Type B pancreatic cell (in vitro differentiated cells): ENCODE results near the gene HRH3. TPM values are rescaled to one million over a fixed set of nuclear protein-coding genes. Genes with fewer than 3 reads are reported as not detected.

Source experiments
- DNase-seq: peaks from one replicate; pipeline ENCODE4 v3.0.0; 2021; ENCODE audit warnings: mixed read lengths; ENCODE audit not compliant: unreplicated experiment; ENCODE audit errors: extremely low spot score
- H3K27ac Mint-ChIP-seq: 2 replicates; pipeline ENCODE4 v1.8.0; 2021; ENCODE audit warnings: mild to moderate bottlenecking, mixed read lengths
- H3K27me3 Mint-ChIP-seq: 2 replicates; pipeline ENCODE4 v1.8.0; 2021; ENCODE audit warnings: mixed read lengths
- H3K36me3 Mint-ChIP-seq: 2 replicates; pipeline ENCODE4 v1.8.0; 2021; ENCODE audit warnings: mixed read lengths
- H3K4me1 Mint-ChIP-seq: one replicate; pipeline ENCODE4 v1.8.0; 2021; ENCODE audit warnings: mixed read lengths; ENCODE audit not compliant: unreplicated experiment
- H3K4me3 Mint-ChIP-seq: 2 replicates; pipeline ENCODE4 v1.8.0; 2021; ENCODE audit warnings: mild to moderate bottlenecking, mixed read lengths
- H3K9me3 Mint-ChIP-seq: 2 replicates; pipeline ENCODE4 v1.8.0; 2021; ENCODE audit warnings: mixed read lengths
- CTCF ChIP-seq: fragments of 200-600 bp; sonication (generic); conservative IDR thresholded peaks from 2 replicates; pipeline ENCODE4 v1.5.0; 2021; ENCODE audit warnings: antibody characterized with exemption, mild to moderate bottlenecking
- total RNA-seq: library from RNA; stranded (reverse); gene quantifications from 2 replicates; pipeline ENCODE4 v1.2.1, GENCODE V29; 2021; ENCODE audit warnings: low replicate concordance

Gene HRH3
- total RNA-seq, 1 donor from 2014 or later = 0.53 TPM

- Mint-ChIP-seq H3K36me3 (no peaks in the 10 kb centered on the region), H3K4me1 (peaks cover 13% of the 10 kb centered on the region), H3K27me3 (no peaks in the 10 kb centered on the region), H3K9me3 (no peaks in the 10 kb centered on the region), H3K4me3 (no peak overlapping the region), H3K27ac (no peak overlapping the region)
- TF ChIP-seq CTCF = no peak
- DNase-seq = peak; percentile 67
Measured at GRCh38 chr20:62243906-62244515, 23.9 kb upstream of the HRH3 start.

- no peaks in the 10 kb centered on the region for H3K27me3 Mint-ChIP-seq
- no peak for TF ChIP-seq CTCF
- H3K4me3 Mint-ChIP-seq = no peak overlapping the region
- no peak for DNase-seq
- H3K4me1 Mint-ChIP-seq = peaks cover 13% of the 10 kb centered on the region
- H3K36me3 Mint-ChIP-seq = no peaks in the 10 kb centered on the region
- no peaks in the 10 kb centered on the region for H3K9me3 Mint-ChIP-seq
- H3K27ac Mint-ChIP-seq = peak overlapping the region; percentile 48
Measured at GRCh38 chr20:62243106-62243505, 23.0 kb upstream of the HRH3 start.

- Mint-ChIP-seq H3K4me3 (peak overlapping the region; percentile 90), H3K36me3 (no peaks in the 10 kb centered on the region), H3K9me3 (no peaks in the 10 kb centered on the region), H3K27me3 (no peaks in the 10 kb centered on the region), H3K4me1 (peaks cover 18% of the 10 kb centered on the region), H3K27ac (peak overlapping the region; percentile 89)
- no peak for DNase-seq
- TF ChIP-seq CTCF = no peak
Measured at GRCh38 chr20:62242176-62242575, 22.1 kb upstream of the HRH3 start.

GRCh38 chr20:62241506-62241905 lies 21.4 kb upstream of the HRH3 start:
- no peak for TF ChIP-seq CTCF
- Mint-ChIP-seq H3K4me1 (peaks cover 18% of the 10 kb centered on the region), H3K27ac (peak overlapping the region; percentile 89), H3K27me3 (no peaks in the 10 kb centered on the region), H3K36me3 (no peaks in the 10 kb centered on the region), H3K4me3 (peak overlapping the region; percentile 90), H3K9me3 (no peaks in the 10 kb centered on the region)
- no peak for DNase-seq

GRCh38 chr20:62240020-62240685 lies 20.1 kb upstream of the HRH3 start:
- no peak for DNase-seq
- no peaks in the 10 kb centered on the region for H3K36me3 Mint-ChIP-seq
- peak overlapping the region; percentile 90 for H3K4me3 Mint-ChIP-seq
- no peak for TF ChIP-seq CTCF
- H3K4me1 Mint-ChIP-seq = peaks cover 18% of the 10 kb centered on the region
- H3K27me3 Mint-ChIP-seq = no peaks in the 10 kb centered on the region
- H3K27ac Mint-ChIP-seq = peak overlapping the region; percentile 89
- H3K9me3 Mint-ChIP-seq = no peaks in the 10 kb centered on the region
